ENCODE results near the gene CASQ2. TPM values are rescaled to one million over a fixed set of nuclear protein-coding genes. Genes with fewer than 3 reads are reported as not detected.
"Not testable (repeated sequence)": the region's sequence is repeated elsewhere in the genome, so short reads cannot be mapped to it uniquely, and the experiment has no call there.

Gene CASQ2
- total RNA-seq, 6 experiments from 2014 or later: not detected

GRCh38 chr1:115781851-115782250 is 13.3 kb upstream of the CASQ2 start:
- Mint-ChIP-seq H3K27me3 (ENCODE audit: insufficient read depth) (peaks cover 10% of the 10 kb centered on the region; the same call in 1 of the 2 replicates), H3K4me3 (peak overlapping the region; percentile 71; the same call in 1 of the 2 replicates), H3K4me1 (ENCODE audit: low read depth) (peaks cover 35% of the 10 kb centered on the region), H3K27ac (peak overlapping the region; percentile 95), H3K9me3 (peaks cover 3% of the 10 kb centered on the region; the same call in 1 of the 2 replicates), H3K36me3 (ENCODE audit: low read depth) (no peaks in the 10 kb centered on the region)
- no peak for DNase-seq
- no peak for TF ChIP-seq CTCF (IDR thresholded peaks at IDR 0.05)

GRCh38 chr1:115781343-115781742 is 12.8 kb upstream of the CASQ2 start:
- Mint-ChIP-seq H3K9me3 (no peaks in the 10 kb centered on the region), H3K36me3 (ENCODE audit: low read depth) (no peaks in the 10 kb centered on the region), H3K4me3 (no peak overlapping the region), H3K4me1 (ENCODE audit: low read depth) (peaks cover 35% of the 10 kb centered on the region), H3K27me3 (ENCODE audit: insufficient read depth) (peaks cover 12% of the 10 kb centered on the region; the same call in 1 of the 2 replicates), H3K27ac (no peak overlapping the region)
- DNase-seq: peak; percentile 66
- no peak for TF ChIP-seq CTCF (IDR thresholded peaks at IDR 0.05)

- not testable (repeated sequence) for H3K27ac Mint-ChIP-seq; DNase-seq; H3K4me3 Mint-ChIP-seq; H3K36me3 Mint-ChIP-seq (ENCODE audit: low read depth); H3K9me3 Mint-ChIP-seq
- H3K4me1 Mint-ChIP-seq (ENCODE audit: low read depth): peaks cover 35% of the 10 kb centered on the region
- peaks cover 13% of the 10 kb centered on the region; the same call in 1 of the 2 replicates for H3K27me3 Mint-ChIP-seq (ENCODE audit: insufficient read depth)
Measured at GRCh38 chr1:115780655-115781054, 12.1 kb upstream of the CASQ2 start.

GRCh38 chr1:115779075-115779474 is 10.6 kb upstream of the CASQ2 start:
- not testable (repeated sequence) for H3K36me3 Mint-ChIP-seq (ENCODE audit: low read depth); H3K27ac Mint-ChIP-seq; H3K4me3 Mint-ChIP-seq; H3K9me3 Mint-ChIP-seq; DNase-seq
- H3K27me3 Mint-ChIP-seq (ENCODE audit: insufficient read depth): peaks cover 17% of the 10 kb centered on the region; the same call in 1 of the 2 replicates
- H3K4me1 Mint-ChIP-seq (ENCODE audit: low read depth): peaks cover 35% of the 10 kb centered on the region

GRCh38 chr1:115771847-115772457 is 3.4 kb upstream of the CASQ2 start:
- TF ChIP-seq CTCF (IDR thresholded peaks at IDR 0.05): peak; percentile 88
- Mint-ChIP-seq H3K4me3 (peak overlapping the region; percentile 50; the same call in 1 of the 2 replicates), H3K9me3 (no peaks in the 10 kb centered on the region), H3K27ac (no peak overlapping the region), H3K36me3 (ENCODE audit: low read depth) (no peaks in the 10 kb centered on the region), H3K27me3 (ENCODE audit: insufficient read depth) (peaks cover 21% of the 10 kb centered on the region), H3K4me1 (ENCODE audit: low read depth) (peaks cover 13% of the 10 kb centered on the region)
- DNase-seq: peak; percentile 86

GRCh38 chr1:115771094-115771846 is 2.8 kb upstream of the CASQ2 start:
- H3K4me3 Mint-ChIP-seq: peak overlapping the region; percentile 50; the same call in 1 of the 2 replicates
- H3K36me3 Mint-ChIP-seq (ENCODE audit: low read depth): no peaks in the 10 kb centered on the region
- peaks cover 13% of the 10 kb centered on the region for H3K4me1 Mint-ChIP-seq (ENCODE audit: low read depth)
- no peak overlapping the region for H3K27ac Mint-ChIP-seq
- peaks cover 17% of the 10 kb centered on the region for H3K27me3 Mint-ChIP-seq (ENCODE audit: insufficient read depth)
- H3K9me3 Mint-ChIP-seq: no peaks in the 10 kb centered on the region
- peak; percentile 10 for DNase-seq
- TF ChIP-seq CTCF (IDR thresholded peaks at IDR 0.05): no peak

Measured in HFFc6 (cell line).